ENCODE measurements around the gene IGSF9B. TPM values are rescaled to one million over a fixed set of nuclear protein-coding genes. Genes with fewer than 3 reads are reported as not detected.

Gene IGSF9B
- total RNA-seq, 2 donors from 2014 or later = 10.2 to 35.3 TPM

DNA sequence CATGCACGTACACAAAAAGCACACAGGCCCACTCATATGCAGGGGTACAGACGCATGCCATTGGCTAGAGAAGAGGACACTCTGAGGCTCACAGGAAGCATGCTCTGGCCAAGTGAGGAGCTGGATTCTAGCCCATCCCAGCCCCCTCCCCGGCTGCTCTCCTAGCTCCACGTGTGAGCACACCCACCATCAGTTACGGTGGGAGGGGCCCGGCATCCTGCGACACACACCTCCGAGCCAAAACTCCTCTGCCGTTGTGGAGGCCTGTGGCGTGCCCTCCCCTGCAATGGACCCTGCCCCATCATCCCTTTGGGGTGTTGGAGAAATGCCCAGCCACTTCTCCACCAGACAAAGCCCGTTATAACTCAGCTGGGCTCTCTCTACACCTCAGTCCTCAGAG lies 15.1 kb upstream of the IGSF9B start:
- intact Hi-C loops (cut with DNase I) = no loop called here
- 69% methylated on average over 11 of the region's 11 CpGs for WGBS
- Histone ChIP-seq H3K27ac (no peak overlapping the region), H3K4me3 (no peak overlapping the region), H3K9me3 (no peaks in the 10 kb centered on the region), H3K36me3 (no peaks in the 10 kb centered on the region), H3K27me3 (replicated peaks; ENCODE audit: insufficient read depth) (no peaks in the 10 kb centered on the region), H3K4me1 (replicated peaks) (no peaks in the 10 kb centered on the region)
- TF ChIP-seq POLR2AphosphoS5 (IDR thresholded peaks at IDR 0.05) (no peak), POLR2A (IDR thresholded peaks at IDR 0.05) (no peak)
- TF ChIP-seq, protein P1, sequence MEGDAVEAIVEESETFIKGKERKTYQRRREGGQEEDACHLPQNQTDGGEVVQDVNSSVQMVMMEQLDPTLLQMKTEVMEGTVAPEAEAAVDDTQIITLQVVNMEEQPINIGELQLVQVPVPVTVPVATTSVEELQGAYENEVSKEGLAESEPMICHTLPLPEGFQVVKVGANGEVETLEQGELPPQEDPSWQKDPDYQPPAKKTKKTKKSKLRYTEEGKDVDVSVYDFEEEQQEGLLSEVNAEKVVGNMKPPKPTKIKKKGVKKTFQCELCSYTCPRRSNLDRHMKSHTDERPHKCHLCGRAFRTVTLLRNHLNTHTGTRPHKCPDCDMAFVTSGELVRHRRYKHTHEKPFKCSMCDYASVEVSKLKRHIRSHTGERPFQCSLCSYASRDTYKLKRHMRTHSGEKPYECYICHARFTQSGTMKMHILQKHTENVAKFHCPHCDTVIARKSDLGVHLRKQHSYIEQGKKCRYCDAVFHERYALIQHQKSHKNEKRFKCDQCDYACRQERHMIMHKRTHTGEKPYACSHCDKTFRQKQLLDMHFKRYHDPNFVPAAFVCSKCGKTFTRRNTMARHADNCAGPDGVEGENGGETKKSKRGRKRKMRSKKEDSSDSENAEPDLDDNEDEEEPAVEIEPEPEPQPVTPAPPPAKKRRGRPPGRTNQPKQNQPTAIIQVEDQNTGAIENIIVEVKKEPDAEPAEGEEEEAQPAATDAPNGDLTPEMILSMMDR (IDR thresholded peaks at IDR 0.05) = no peak
- no peak for DNase-seq (ENCODE audit: low spot score)

DNA sequence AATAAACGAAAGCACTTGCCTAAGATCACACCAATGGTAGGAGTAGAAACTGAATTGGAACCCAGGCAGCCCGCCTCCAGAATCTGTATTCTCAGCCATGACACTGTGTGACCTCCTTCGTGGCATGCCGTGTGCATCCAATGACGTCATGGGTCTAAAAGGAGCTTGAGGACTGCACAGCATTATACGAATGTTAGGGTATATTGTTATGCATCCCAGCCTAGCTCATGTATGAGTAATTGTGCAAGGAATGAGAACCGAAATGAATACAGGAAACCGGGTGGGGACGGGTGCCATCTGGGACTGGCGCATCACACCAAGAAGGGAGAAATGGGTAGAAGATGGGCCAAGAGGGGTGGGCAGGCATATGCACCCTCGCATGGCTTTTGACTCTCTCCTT lies 12.3 kb upstream of the IGSF9B start:
- no peak for DNase-seq (ENCODE audit: low spot score)
- no peaks in the 10 kb centered on the region for H3K9me3 ChIP-seq
- H3K4me3 ChIP-seq = no peak overlapping the region
- 77% methylated on average over 11 of the region's 11 CpGs for WGBS
- H3K27ac ChIP-seq = no peak overlapping the region
- no peaks in the 10 kb centered on the region for H3K27me3 ChIP-seq (replicated peaks; ENCODE audit: insufficient read depth)
- TF ChIP-seq POLR2A (IDR thresholded peaks at IDR 0.05) = no peak
- TF ChIP-seq POLR2AphosphoS5 (IDR thresholded peaks at IDR 0.05) = no peak
- TF ChIP-seq, protein P1 (IDR thresholded peaks at IDR 0.05) = no peak
- no peaks in the 10 kb centered on the region for H3K36me3 ChIP-seq
- intact Hi-C loops (cut with DNase I) = loop anchor here (5.0 kb wide), 1 partner anchor 42 kb away; no protein-coding TSS in a partner anchor
- no peaks in the 10 kb centered on the region for H3K4me1 ChIP-seq (replicated peaks)

DNA sequence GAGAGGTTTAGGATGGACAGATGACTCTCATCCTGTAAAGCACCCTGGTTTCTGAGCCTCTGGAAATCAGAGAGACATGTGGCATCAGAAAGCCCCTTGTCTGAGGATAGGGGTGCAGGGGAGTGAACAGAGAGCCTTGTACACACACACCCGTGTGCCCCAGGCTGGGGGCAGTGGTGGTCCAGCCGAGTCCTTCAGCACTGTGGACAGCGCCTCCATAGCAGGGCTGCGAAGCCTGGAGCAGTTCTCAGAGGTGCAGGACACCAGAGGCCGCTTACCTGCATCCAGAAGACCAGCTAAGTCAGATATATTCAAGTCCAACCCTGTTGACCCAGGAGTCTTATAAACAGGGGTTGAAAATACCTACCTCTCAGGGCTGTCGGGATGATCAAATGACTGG lies 11.5 kb upstream of the IGSF9B start:
- TF ChIP-seq POLR2A (IDR thresholded peaks at IDR 0.05) = no peak
- TF ChIP-seq, protein P1 (IDR thresholded peaks at IDR 0.05) = no peak
- no peak for TF ChIP-seq POLR2AphosphoS5 (IDR thresholded peaks at IDR 0.05)
- Histone ChIP-seq H3K27me3 (replicated peaks; ENCODE audit: insufficient read depth) (no peaks in the 10 kb centered on the region), H3K27ac (no peak overlapping the region), H3K36me3 (no peaks in the 10 kb centered on the region), H3K9me3 (no peaks in the 10 kb centered on the region), H3K4me1 (replicated peaks) (no peaks in the 10 kb centered on the region), H3K4me3 (no peak overlapping the region)
- intact Hi-C loops (cut with DNase I) = loop anchor here (5.0 kb wide), 1 partner anchor 41 kb away; no protein-coding TSS in a partner anchor
- WGBS = 44% methylated on average over 6 of the region's 6 CpGs
- DNase-seq (ENCODE audit: low spot score) = no peak

DNA sequence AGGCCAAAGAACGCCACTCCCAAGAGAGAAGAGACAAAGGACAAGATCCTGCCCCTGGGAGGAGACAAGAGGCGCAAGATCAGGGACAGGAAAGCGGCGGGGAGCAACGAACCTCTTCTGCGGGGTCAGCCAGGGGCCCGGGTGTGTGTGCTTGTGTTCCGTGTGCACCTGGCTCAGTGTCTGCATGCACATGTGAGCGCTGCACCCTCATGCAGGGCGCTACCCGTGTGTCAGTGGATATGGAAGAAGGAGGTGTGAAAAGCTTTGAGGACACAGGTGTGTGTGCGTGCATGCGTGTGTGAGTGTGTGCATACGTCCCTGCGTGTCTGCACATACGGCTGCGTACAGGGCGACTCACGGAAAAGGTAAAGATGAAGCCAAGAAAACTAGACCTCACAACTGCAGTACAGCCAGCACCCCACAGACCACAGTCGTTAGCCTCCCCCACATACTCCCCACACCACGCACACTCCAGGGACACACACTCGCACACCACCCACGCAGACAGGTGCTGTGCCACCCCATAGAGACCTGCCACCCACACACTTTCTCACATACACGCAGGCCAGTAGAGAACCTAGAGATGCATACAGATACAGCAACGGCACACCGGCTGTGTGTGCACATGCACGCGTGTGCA lies 11.0 kb upstream of the IGSF9B start:
- Histone ChIP-seq H3K4me3 (no peak overlapping the region), H3K4me1 (replicated peaks) (no peaks in the 10 kb centered on the region), H3K9me3 (no peaks in the 10 kb centered on the region), H3K36me3 (no peaks in the 10 kb centered on the region), H3K27ac (no peak overlapping the region), H3K27me3 (replicated peaks; ENCODE audit: insufficient read depth) (no peaks in the 10 kb centered on the region)
- intact Hi-C loops (cut with DNase I) = loop anchor here (5.0 kb wide), 1 partner anchor 40 kb away; no protein-coding TSS in a partner anchor
- WGBS = 76% methylated on average over 28 of the region's 28 CpGs
- TF ChIP-seq, protein P1 (IDR thresholded peaks at IDR 0.05) = no peak
- no peak for TF ChIP-seq POLR2A (IDR thresholded peaks at IDR 0.05)
- TF ChIP-seq POLR2AphosphoS5 (IDR thresholded peaks at IDR 0.05) = no peak
- DNase-seq (ENCODE audit: low spot score) = no peak

Measured in prostate gland (tissue), 2 donors.